Stimulated activated CD8-positive, alpha-beta memory T cell treated with anti-CD3 and anti-CD28 coated beads, Interleukin-7, amount 100 ng/mL, for 4 hours (primary cell): ENCODE data around the gene EEIG2.
"Not testable (repeated sequence)": the region's sequence is repeated elsewhere in the genome, so short reads cannot be mapped to it uniquely, and the experiment has no call there.

ENCODE experiments used
- DNase-seq, 2 donors: peaks; one replicate each; pipeline ENCODE4 v3.0.0-alpha.2; 2020; ENCODE audit warnings: low read depth in 2 of 2

EEIG2 gene

GRCh38 chr1:108547493-108547892 lies 12.4 kb upstream of the EEIG2 start:
- not testable (repeated sequence) for DNase-seq

- DNase-seq = no peak
Measured at GRCh38 chr1:108551137-108551862, 8.6 kb upstream of the EEIG2 start.

GRCh38 chr1:108553905-108554304 lies 6.0 kb upstream of the EEIG2 start:
- DNase-seq = no peak

- no peak for DNase-seq
Measured at GRCh38 chr1:108554682-108555427, 5.0 kb upstream of the EEIG2 start.

GRCh38 chr1:108556066-108556465 lies 3.8 kb upstream of the EEIG2 start:
- no peak for DNase-seq

GRCh38 chr1:108556499-108556898 lies 3.4 kb upstream of the EEIG2 start:
- no peak for DNase-seq

- no peak for DNase-seq
Measured at GRCh38 chr1:108557296-108557695, 2.6 kb upstream of the EEIG2 start.

- DNase-seq = peak in 1 of 2 donors; percentile 8
Measured at GRCh38 chr1:108560189-108560873, 431 bp downstream of the EEIG2 start.

- peak in 1 of 2 donors; percentile 27 for DNase-seq
Measured at GRCh38 chr1:108560874-108561459, 1.1 kb downstream of the EEIG2 start.

GRCh38 chr1:108561689-108562326 lies 1.9 kb downstream of the EEIG2 start:
- DNase-seq = peak; percentile 67 to 75

- DNase-seq = no peak
Measured at GRCh38 chr1:108563808-108564207, 3.9 kb downstream of the EEIG2 start.

GRCh38 chr1:108565081-108565480 lies 5.2 kb downstream of the EEIG2 start:
- DNase-seq = no peak

GRCh38 chr1:108565512-108565911 lies 5.6 kb downstream of the EEIG2 start:
- no peak for DNase-seq

GRCh38 chr1:108568589-108568988 lies 8.7 kb downstream of the EEIG2 start:
- DNase-seq = no peak

GRCh38 chr1:108569097-108569728 lies 9.3 kb downstream of the EEIG2 start:
- no peak for DNase-seq

- no peak for DNase-seq
Measured at GRCh38 chr1:108570128-108570527, 10.2 kb downstream of the EEIG2 start.

GRCh38 chr1:108570998-108571401 lies 11.1 kb downstream of the EEIG2 start:
- DNase-seq = no peak

GRCh38 chr1:108572182-108572581 lies 12.3 kb downstream of the EEIG2 start:
- DNase-seq = peak in 1 of 2 donors; percentile 17

- DNase-seq = no peak
Measured at GRCh38 chr1:108573183-108573582, 13.3 kb downstream of the EEIG2 start.

- DNase-seq = no peak
Measured at GRCh38 chr1:108574008-108574407, 14.1 kb downstream of the EEIG2 start.

GRCh38 chr1:108575375-108575774 lies 15.5 kb downstream of the EEIG2 start:
- no peak for DNase-seq
